Astrocyte of the hippocampus (primary cell): ENCODE data around the gene RARRES2.
"Not testable (repeated sequence)": the region's sequence is repeated elsewhere in the genome, so short reads cannot be mapped to it uniquely, and the experiment has no call there.

Experiments
- DNase-seq: peaks from one replicate; pipeline ENCODE4 v3.0.0; 2011; ENCODE audit warnings: low read depth, low spot score

The RARRES2 gene

GRCh38 chr7:150288816-150289215 is 52.6 kb downstream of the RARRES2 start:
- DNase-seq: not testable (repeated sequence)
